SK-N-SH (cell line): ENCODE data around the gene RAD23B.

ENCODE experiments used
- CTCF ChIP-seq: fragments of 200-600 bp; sonication (generic); IDR thresholded peaks from 2 replicates; pipeline ENCODE4 v1.6.1; 2017; ENCODE audit warnings: antibody characterized with exemption, mild to moderate bottlenecking, moderate library complexity
- EP300 ChIP-seq, 2 experiments: IDR thresholded peaks; 2 replicates each; pipeline versions ENCODE4 v1.4.0 to v1.6.1; 2012; ENCODE audit warnings: borderline replicate concordance in 1 of 2, low read depth in 1 of 2, low read length in 1 of 2
- EZH2phosphoT487 ChIP-seq: fragments of 200-600 bp; sonication (generic); IDR thresholded peaks from 2 replicates; pipeline ENCODE4 v1.6.1; 2017; ENCODE audit warnings: low read depth, mixed run types, mild to moderate bottlenecking, antibody characterized with exemption, moderate library complexity, borderline replicate concordance
- FOSL2 ChIP-seq: IDR thresholded peaks from 2 replicates; pipeline ENCODE4 v1.4.0; 2012; ENCODE audit warnings: low read depth, mild to moderate bottlenecking, moderate library complexity, borderline replicate concordance
- JUND ChIP-seq: IDR thresholded peaks from 2 replicates; pipeline ENCODE4 v1.4.0; 2012
- RFX5 ChIP-seq: IDR thresholded peaks from 2 replicates; pipeline ENCODE4 v1.6.1; 2012; ENCODE audit warnings: mild to moderate bottlenecking, improper control_type of control experiment, low read length
- YY1 ChIP-seq: IDR thresholded peaks from 2 replicates; pipeline ENCODE4 v1.4.0; 2012; ENCODE audit warnings: low read depth, mild to moderate bottlenecking

GRCh38 chr9:107334103-107334776 is 51.2 kb downstream of the RAD23B start:
- TF ChIP-seq FOSL2, result no peak
- no peak for TF ChIP-seq YY1
- no peak for TF ChIP-seq RFX5
- no peak for TF ChIP-seq EP300 (IDR thresholded peaks at IDR 0.05; ENCODE audit: borderline replicate concordance in 1 of 2, low read depth in 1 of 2, low read length in 1 of 2)
- TF ChIP-seq CTCF, result no peak
- TF ChIP-seq EZH2phosphoT487, result no peak
- no peak for TF ChIP-seq JUND
